K562 (cell line): ENCODE results near the gene BRAT1. TPM values are rescaled to one million over a fixed set of nuclear protein-coding genes. Genes with fewer than 3 reads are reported as not detected.

Source experiments
- ARHGAP35 ChIP-seq: fragments of 450-650 bp; IDR thresholded peaks from 2 replicates; pipeline ENCODE4 v1.6.1; 2018; ENCODE audit not compliant: partially characterized antibody
- ASH1L ChIP-seq: fragments of 450-650 bp; IDR thresholded peaks from 2 replicates; pipeline ENCODE4 v1.6.1; 2018; ENCODE audit warnings: borderline replicate concordance, mild to moderate bottlenecking, low read depth; ENCODE audit not compliant: partially characterized antibody
- BDP1 ChIP-seq: IDR thresholded peaks from 3 replicates; pipeline ENCODE4 v1.6.1; 2011; ENCODE audit not compliant: insufficient read length, insufficient read depth
- BRF2 ChIP-seq: IDR thresholded peaks from 3 replicates; pipeline ENCODE4 v1.6.1; 2011; ENCODE audit warnings: borderline replicate concordance, mild to moderate bottlenecking; ENCODE audit not compliant: insufficient read length, insufficient read depth
- FOXK1 ChIP-seq: sonication (generic); formaldehyde crosslinking; IDR thresholded peaks from 2 replicates; pipeline ENCODE4 v1.8.0; 2022; ENCODE audit warnings: missing genetic modification reagents, mild to moderate bottlenecking, borderline replicate concordance
- GATAD2A ChIP-seq: fragments of 450-650 bp; IDR thresholded peaks from 2 replicates; pipeline ENCODE4 v1.6.1; 2017
- GMEB1 ChIP-seq: fragments of 250-450 bp; sonication (Bioruptor Pico); IDR thresholded peaks from 2 replicates; pipeline ENCODE4 v1.4.0; 2020; ENCODE audit warnings: mild to moderate bottlenecking
- MITF ChIP-seq: IDR thresholded peaks from 2 replicates; pipeline ENCODE4 v1.6.1; 2014; ENCODE audit warnings: antibody characterized with exemption
- PHF20 ChIP-seq: fragments of 450-650 bp; IDR thresholded peaks from 2 replicates; pipeline ENCODE4 v1.6.1; 2018; ENCODE audit not compliant: partially characterized antibody
- POLR2B ChIP-seq: fragments of 450-650 bp; IDR thresholded peaks from 2 replicates; pipeline ENCODE4 v1.6.1; 2018; ENCODE audit warnings: low read depth; ENCODE audit not compliant: partially characterized antibody
- RCOR1 ChIP-seq, 2 experiments: IDR thresholded peaks; 2 replicates each; pipeline ENCODE4 v1.6.1; 2012; ENCODE audit warnings: low read depth in 2 of 2, low read length in 2 of 2, borderline replicate concordance in 1 of 2, improper control_type of control experiment in 1 of 2
- RHOXF2B ChIP-seq: fragments of 250-450 bp; sonication (Bioruptor Pico); conservative IDR thresholded peaks from 2 replicates; pipeline ENCODE4 v1.5.1; 2021
- SMARCA4 ChIP-seq: fragments of 450-650 bp; IDR thresholded peaks from 2 replicates; pipeline ENCODE4 v1.6.1; 2016
- ZC3H11A ChIP-seq: IDR thresholded peaks from 2 replicates; pipeline ENCODE4 v1.6.1; 2012; ENCODE audit warnings: low read depth, low read length, improper control_type of control experiment
- ZNF197 ChIP-seq: fragments of 200-800 bp; sonication (Bioruptor generic); IDR thresholded peaks from 2 replicates; pipeline ENCODE4 v1.6.1; 2016; ENCODE audit warnings: low read depth, missing genetic modification characterization, missing compliant biosample characterization
- ZNF639 ChIP-seq, 2 experiments: fragments of 200-800 bp in 1 of 2; sonication (Bioruptor generic) in 1 of 2; sonication (generic) in 1 of 2; formaldehyde crosslinking in 1 of 2; IDR thresholded peaks in 1 of 2; conservative IDR thresholded peaks in 1 of 2; 2 replicates each; pipeline versions ENCODE4 v1.5.0 to v1.6.1; 2016 to 2020; ENCODE audit warnings: missing compliant biosample characterization in 1 of 2, missing genetic modification characterization in 1 of 2, missing genetic modification reagents in 1 of 2
- polyA plus RNA-seq, 8 experiments: library from polyadenylated mRNA; depleted of rRNA in 4 of 8; stranded (reverse) in 5 of 8; unstranded in 3 of 8; fragments of >200 nt; fragmentation: Nextera tagmentation in 2 of 8; fragmentation: Illumina TruSeq in 1 of 8; extraction: Ambion mirVana in 2 of 8; extraction: Trizol in 1 of 8; gene quantifications; 2 replicates each; pipeline versions ENCODE4 v1.2.1 to v1.2.3, GENCODE V29; 2011 to 2014; ENCODE audit warnings: inconsistent platforms in 1 of 8, missing spikeins in 1 of 8
- total RNA-seq, 7 experiments: library from RNA; depleted of rRNA in 6 of 7; stranded (reverse); fragments of >200 nt in 6 of 7; fragmentation: Illumina TruSeq in 2 of 7; extraction: Trizol in 2 of 7; gene quantifications; 2 replicates each; pipeline versions ENCODE4 v1.2.1 to v1.2.3, GENCODE V29; 2011 to 2021; ENCODE audit warnings: low replicate concordance in 1 of 7
- TF ChIP-seq, protein P1 (sequence below): fragments of 150-350 bp; IDR thresholded peaks from 2 replicates; pipeline ENCODE4 v1.6.1; 2014; ENCODE audit warnings: low read depth, mild to moderate bottlenecking, low read length, borderline replicate concordance

Gene BRAT1
- total and polyA plus RNA-seq, 9 of the 15 experiments (the other 6 are each of a cell fraction or from before 2014, with no cell fraction given), result 0.13 to 49.6 (median 10.5) TPM

GRCh38 chr7:2555121-2556052, at the start of gene BRAT1 (continued):
- TF ChIP-seq, protein P1, sequence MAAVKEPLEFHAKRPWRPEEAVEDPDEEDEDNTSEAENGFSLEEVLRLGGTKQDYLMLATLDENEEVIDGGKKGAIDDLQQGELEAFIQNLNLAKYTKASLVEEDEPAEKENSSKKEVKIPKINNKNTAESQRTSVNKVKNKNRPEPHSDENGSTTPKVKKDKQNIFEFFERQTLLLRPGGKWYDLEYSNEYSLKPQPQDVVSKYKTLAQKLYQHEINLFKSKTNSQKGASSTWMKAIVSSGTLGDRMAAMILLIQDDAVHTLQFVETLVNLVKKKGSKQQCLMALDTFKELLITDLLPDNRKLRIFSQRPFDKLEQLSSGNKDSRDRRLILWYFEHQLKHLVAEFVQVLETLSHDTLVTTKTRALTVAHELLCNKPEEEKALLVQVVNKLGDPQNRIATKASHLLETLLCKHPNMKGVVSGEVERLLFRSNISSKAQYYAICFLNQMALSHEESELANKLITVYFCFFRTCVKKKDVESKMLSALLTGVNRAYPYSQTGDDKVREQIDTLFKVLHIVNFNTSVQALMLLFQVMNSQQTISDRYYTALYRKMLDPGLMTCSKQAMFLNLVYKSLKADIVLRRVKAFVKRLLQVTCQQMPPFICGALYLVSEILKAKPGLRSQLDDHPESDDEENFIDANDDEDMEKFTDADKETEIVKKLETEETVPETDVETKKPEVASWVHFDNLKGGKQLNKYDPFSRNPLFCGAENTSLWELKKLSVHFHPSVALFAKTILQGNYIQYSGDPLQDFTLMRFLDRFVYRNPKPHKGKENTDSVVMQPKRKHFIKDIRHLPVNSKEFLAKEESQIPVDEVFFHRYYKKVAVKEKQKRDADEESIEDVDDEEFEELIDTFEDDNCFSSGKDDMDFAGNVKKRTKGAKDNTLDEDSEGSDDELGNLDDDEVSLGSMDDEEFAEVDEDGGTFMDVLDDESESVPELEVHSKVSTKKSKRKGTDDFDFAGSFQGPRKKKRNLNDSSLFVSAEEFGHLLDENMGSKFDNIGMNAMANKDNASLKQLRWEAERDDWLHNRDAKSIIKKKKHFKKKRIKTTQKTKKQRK, result no peak
- TF ChIP-seq BRF2 (no peak), GMEB1 (CRISPR knock-in tag) (peak; percentile 24; the same call in 1 of the 2 replicates), ZNF639 (CRISPR knock-in tag; conservative IDR thresholded peaks at IDR 0.05 in 1 of 2, IDR thresholded peaks at IDR 0.05 in 1 of 2) (peak in 1 of 2 experiments; percentile 70; a peak in 2 of 4 replicates), FOXK1 (no peak), RCOR1 (IDR thresholded peaks at IDR 0.05; ENCODE audit: borderline replicate concordance in 1 of 2, low read depth in 2 of 2, low read length in 2 of 2) (peak in 1 of 2 experiments; percentile 22; a peak in 1 of 4 replicates), PHF20 (peak; percentile 27), BDP1 (no peak), RHOXF2B (CRISPR knock-in tag) (no peak), POLR2B (peak; percentile 60), SMARCA4 (no peak), GATAD2A (peak; percentile 61; the same call in 1 of the 2 replicates), ZNF197 (CRISPR knock-in tag) (no peak), ASH1L (peak; percentile 72), ZC3H11A (no peak), MITF (no peak), ARHGAP35 (no peak)
